Hepatic stellate cell (primary cell): ENCODE measurements around the gene EPS8.
"Not testable (repeated sequence)": the region's sequence is repeated elsewhere in the genome, so short reads cannot be mapped to it uniquely, and the experiment has no call there.

Source experiments
- DNase-seq: peaks from one replicate; pipeline ENCODE4 v3.0.0; 2011; ENCODE audit warnings: low spot score

The EPS8 gene

DNA sequence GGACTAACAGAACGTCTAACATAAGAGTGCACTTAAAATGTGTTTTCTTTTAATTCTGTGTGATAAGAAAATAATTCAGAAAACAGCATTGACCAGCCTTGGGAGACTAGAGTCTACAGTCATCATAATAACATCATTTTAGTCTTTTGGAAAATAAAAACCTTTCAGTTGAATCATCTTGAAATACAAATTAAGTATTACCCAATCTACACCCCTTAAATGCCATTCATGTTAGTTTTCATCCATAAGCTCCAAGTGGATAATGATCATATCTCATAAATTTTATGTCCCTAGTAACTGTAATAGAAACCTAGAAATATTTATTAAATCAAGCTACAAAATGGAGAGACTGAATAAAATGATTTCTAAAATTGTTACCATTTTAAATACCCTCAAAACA lies 32.4 kb downstream of the EPS8 start:
- DNase-seq, result no peak

DNA sequence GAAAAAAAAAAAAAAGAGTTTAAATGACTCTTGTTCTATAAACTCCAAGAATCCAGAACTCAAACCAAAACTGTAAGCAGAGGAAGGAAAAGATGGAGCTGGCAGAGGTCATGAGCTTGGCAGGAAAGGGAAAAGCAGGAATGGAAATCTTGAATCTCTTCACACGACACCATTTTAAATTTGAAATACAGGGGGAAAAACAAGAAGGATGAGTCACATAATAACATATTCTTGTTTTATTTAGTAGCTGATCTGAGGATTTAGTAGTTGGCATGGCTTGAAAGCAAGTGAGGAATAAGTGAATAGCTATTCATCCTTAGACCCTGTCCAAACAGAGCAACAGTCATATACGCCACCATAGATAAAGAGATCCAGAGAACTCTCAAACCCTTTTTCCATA lies 35.0 kb downstream of the EPS8 start:
- DNase-seq, result peak; percentile 10

DNA sequence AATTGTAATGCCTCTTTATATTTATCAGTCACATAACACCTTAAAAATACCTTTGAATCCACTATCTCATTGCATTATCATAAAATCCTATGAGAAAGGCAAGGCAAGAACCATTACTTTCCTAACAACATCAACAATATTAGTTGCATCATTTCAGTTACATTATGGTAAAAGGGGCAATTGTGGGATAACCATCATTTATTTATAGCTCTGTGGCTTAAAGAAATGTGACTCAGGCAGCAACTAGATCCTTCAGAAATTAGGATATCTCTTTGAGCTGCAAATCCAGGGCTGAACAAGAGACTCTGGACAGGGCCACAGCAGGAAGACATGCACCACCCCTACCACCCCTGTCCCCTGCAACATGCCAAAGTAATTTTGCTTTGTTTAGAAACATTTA lies 36.4 kb downstream of the EPS8 start:
- peak; percentile 12 for DNase-seq

DNA sequence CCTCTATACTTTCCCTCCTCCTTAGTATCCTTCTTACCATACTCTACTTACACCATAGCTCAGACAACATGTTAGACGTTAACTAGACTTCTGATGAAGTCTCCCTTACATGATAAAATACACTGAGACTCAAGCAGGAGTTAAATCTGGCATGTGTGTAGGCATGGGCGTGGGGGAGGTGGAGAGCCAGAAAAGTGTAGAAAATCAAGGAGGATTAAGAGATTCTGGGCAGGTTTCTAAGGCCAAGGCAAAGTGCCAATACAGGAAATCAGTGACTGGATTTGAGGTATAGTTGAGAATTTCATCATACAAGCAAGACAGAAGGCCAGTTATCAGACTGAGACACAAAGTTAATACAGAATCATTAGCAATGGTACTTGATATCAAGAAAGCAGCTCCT lies 37.4 kb downstream of the EPS8 start:
- DNase-seq, result no peak

DNA sequence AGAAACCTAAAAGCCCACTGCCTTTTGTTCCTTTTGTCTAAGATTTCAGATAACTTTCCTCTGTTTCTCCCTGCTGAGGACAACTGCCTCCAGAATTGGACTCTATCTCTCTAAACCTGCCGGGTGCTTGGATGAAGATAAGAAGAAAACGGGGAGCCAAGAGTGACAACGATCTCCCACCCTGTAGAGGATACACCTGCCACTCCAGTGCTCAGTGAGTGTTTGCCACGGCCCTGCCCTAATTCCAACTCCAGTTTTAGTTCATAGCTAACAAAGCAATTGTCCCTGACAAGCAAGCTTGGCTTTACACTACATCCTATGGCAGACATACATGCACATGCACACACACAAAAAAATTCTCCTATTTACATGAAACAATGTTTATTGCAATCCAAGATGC lies 39.3 kb downstream of the EPS8 start:
- DNase-seq, result no peak

DNA sequence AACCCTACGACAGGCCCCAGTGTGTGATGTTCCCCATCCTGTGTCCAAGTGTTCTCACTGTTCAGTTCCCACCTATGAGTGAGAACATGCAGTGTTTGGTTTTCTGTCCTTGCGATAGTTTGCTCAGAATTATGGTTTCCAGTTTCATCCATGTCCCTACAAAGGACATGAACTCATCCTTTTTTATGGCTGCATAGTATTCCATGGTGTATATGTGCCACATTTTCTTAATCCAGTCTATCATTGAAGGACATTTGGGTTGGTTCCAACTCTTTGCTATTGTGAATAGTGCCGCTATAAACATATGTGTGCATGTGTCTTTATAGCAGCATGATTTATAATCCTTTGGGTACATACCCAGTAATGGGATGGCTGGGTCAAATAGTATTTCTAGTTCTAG lies 47.3 kb downstream of the EPS8 start:
- DNase-seq, result not testable (repeated sequence)

DNA sequence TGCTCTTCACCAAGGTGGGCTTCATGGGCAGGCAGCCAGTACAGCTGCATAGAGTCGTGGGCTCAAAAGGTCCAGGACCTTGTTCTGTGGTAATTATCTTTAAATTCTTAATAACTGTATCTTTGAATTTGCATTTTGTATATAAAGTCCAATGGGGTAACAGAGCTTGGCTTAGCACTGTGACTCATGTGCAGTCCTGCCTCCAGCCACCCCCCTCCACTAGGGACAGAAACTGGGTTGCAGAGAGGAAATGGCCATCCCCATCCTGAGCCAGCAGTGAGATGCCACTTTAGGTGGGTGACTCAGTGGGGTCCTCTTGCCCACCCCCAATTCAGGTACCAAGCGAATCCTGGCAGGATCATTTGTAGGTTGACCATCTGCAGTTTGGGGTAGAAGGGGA lies 48.1 kb downstream of the EPS8 start:
- DNase-seq, result no peak

DNA sequence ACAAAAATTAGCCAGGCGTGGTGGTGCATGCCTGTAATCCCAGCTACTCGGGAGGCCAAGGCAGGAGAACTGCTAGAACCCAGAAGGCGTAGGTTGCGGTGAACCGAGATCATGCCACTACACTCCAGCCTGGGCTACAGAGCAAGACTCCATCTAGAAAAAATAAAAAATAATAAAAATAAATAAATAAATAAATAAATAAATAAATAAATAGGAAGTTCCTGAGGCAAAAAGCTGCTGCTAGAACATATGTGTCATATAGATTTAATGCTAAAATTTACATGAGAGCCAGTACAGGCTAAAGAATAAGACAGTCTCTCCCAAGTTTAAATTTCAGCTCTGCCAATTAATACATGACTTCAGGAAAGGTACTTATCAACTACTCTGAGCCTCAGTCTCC lies 48.8 kb downstream of the EPS8 start:
- not testable (repeated sequence) for DNase-seq

DNA sequence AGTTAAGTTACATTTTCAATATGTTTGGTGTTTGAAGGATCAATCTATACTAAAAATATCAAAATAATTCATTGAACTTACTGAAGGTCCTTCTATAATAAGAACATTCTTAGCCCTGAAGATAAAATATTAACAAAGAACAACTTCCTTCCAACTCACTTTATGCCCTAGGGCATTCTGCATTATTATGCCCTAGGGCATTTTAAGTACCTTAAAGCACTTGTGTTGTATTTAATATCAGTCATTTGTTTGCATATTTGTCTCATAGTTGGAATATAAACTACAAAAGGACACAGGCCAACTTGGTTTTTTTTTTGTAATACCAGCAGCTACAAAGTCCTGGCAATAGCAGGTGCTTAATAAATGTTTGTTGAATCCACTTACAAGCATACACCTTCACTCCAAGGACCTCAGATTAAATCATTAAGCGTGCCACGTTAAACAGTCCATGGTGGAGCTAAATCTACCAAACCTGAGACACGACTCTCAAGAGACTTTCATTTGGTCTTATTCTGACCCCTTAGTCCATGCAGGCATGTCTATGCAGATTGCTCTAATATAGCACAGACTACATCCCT lies 50.7 kb downstream of the EPS8 start:
- DNase-seq, result no peak

DNA sequence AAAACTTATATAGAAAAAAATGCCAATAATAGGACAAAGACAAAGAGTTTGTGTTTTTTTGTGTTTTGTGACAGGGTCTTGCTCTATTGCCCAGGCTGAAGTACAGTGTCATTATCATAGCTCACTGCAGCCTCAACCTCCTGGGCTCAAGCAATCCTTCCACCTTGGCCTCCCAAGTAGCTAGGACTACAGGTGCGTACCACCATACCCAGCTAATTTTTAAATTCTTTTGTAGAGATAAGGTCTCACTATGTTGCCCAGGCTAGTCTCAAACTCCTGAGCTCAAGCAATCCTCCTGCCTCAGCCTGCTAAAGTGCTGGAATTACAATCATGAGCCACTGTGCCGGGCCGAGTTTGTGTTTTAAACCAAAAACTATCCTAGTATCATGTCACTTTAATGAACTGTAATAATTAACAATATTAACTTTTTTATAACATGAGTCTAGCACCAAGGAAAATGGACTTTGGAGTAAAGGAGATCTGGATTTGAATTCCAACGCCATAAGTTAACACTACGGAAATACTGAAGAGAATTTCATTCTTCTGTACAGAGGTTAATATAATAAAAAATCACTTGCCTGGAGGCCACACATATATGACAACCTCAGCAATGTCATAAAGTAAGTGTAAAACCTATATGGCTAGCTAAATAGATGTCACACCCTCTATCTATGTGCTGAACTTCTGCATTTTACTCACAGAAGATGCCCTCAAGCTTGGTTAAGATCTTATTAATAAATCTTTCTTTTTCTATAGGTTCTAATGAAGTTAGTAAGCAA lies 53.2 kb downstream of the EPS8 start:
- no peak for DNase-seq

DNA sequence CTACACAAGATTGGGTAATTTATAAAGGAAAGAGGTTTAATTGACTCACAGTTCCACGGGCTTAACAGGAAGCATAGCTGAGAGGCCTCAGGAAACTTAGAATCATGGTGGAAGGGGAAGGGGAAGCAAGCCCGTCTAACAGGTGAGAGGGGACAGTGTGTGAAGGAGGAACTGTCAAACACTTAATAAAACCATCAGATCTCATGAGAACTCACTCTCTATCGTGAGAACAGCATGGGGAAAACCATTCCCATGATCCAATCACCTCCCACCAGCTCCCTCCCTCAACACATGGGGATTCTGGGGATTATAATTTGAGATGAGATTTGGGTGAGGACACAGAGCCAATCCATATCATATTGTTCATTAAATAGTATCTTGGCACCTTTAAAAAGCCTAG lies 56.1 kb downstream of the EPS8 start:
- no peak for DNase-seq

DNA sequence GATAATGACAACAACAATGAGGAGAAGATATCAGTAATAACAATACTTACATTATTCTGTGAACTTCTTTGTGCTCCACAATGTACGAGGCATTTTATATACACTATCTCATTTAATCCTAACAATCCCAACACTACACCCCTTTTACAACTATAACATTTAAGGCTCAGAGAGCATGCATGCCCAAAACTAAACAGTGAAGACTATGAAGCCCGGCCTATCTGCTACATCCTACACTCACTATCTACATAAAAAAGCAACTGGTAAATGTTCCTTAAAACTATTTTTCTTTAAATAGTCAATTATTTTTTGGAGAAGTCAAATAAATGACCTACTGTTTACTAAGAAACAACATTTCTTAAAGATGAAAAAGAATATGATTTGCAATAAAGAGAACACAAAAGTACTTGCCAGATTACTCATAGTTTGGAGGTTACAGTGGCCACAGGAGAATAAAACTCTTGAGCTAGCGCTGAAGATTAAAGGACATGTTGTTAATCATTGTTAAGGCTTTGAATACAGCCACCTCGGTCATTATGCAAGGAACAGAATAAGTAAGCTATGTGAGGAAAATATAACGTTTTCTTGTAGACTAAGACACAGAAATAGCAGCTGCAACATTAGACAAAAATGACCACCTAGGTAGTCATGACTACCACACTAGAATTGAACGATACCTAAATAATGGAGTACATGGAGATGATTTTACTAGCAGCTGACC lies 56.7 kb downstream of the EPS8 start:
- DNase-seq, result no peak

DNA sequence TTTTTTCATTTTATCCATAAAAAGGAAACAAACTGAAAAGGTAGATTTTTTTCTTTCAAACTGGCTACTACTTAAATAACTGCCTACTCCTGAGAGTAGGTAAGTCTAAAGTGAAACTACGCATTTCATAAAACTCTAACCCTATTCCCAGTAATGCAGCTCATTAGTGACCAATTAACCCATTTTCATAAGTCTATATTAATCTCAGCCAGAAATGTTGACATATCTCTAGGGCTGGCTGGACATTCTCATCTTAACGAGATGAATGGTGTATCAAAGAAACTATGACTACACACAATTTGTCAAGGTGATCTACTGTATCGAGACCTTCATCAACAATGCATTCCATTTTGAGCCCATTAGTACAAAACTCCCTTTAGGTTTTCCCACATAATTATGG lies 57.2 kb downstream of the EPS8 start:
- no peak for DNase-seq

DNA sequence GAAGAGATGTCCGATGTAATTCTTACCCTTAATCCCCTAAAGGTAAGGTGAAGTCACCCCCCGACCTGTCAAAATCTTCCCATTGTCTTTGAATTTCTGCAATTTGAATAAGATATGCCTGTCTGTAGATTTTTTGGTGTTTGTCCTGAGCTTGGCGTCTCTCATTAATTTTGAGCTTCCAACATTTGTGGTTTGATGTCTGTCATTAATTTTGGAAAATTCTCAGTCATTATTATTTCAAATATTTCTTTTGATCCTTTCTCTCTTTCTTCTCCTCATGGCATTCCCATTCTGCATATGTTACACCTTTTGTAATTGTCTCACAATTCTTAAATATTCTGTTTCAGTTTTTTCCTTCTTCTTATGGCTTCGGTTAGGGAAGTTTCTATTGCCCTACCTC lies 60.1 kb downstream of the EPS8 start:
- no peak for DNase-seq

DNA sequence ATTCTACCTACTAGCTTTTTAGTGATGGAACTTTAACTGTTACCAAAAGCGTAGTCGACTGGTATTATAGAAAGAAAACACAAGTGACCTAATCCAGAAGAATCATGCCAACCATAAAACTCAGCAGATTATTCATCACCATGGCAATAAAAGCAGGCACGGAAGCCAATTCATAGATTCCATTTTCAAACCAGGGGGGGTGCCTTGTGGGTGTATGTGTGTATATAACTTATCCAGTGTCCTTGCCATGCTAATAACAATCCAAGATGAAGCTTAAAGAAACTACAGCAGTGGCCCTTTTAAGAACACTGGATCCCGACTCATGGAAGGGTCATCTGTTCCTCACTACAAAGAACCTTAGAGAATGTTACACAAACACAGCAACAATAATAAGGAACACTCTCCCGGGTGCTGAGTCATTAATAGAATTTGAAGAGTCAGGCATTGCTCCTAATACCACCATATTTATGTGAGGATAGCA lies 61.0 kb downstream of the EPS8 start:
- DNase-seq, result peak; percentile 65

DNA sequence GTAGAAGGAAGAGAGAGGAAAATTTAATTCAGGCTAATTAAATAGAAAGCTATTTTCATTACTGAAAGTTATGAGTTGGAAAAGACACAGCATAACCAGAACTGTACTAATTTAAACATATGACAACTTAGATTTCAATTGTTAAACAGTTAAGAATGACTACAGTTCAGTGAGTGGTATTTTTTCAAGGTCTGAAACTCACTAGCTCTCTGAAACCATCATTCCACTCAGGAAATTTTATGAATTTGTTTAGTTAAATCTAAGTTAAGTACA lies 62.4 kb downstream of the EPS8 start:
- DNase-seq, result no peak

DNA sequence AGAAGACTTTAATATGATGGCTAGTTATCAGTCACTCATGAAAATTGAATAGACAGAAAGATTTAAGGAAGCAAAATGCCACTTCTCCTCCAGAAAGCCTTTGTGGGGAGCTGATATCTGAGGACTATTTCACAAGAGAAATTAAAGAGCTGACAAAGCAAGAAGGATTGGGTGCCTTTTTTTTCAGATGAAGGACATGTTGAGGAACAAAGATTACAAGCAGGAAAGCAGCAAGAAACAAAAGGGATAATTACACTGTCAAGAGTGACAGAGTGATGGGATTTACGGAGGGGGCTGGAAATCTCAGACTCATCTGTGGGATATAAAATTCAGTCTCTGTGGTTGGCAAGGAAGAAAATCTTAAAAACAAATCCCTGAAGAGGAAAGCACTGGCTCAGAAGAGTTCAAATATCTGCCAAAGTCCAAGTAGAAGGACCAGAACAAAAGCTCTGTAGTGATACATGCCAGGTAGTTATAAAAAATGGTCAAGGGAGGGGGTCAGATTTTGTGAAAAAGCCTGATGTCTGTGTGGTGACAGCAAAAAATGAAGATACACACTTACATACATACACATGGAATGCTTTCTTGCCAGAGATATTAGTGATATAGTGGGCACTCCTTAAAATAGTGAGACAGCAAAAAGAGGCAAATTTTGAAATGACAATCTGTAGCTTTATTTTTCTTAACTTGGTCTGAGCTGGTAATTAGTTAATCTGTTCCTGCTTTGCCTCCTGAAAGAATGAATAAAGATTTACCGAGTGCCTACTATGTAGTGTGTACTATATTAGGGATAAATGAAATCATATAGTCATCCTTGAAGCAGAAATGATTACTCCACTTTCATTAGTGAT lies 62.9 kb downstream of the EPS8 start:
- no peak for DNase-seq

DNA sequence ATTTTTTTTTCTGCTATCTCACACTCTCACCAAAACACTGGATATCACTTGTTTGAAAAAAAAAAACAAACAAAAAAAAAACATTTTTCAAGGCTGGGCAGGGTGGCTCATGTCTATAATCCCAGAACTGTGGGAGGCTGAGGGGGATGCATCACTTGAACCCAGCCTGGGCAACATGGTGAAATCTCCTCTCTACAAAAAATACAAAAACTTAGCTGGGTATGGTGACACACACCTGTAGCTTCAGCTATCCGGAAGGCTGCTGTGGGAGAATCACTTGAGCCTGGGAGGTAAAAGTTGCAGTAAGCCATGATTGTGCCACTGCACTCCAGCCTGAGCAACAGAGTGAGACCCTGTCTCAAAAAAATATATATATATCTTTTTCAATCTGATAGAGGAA lies 66.2 kb downstream of the EPS8 start:
- DNase-seq, result no peak

DNA sequence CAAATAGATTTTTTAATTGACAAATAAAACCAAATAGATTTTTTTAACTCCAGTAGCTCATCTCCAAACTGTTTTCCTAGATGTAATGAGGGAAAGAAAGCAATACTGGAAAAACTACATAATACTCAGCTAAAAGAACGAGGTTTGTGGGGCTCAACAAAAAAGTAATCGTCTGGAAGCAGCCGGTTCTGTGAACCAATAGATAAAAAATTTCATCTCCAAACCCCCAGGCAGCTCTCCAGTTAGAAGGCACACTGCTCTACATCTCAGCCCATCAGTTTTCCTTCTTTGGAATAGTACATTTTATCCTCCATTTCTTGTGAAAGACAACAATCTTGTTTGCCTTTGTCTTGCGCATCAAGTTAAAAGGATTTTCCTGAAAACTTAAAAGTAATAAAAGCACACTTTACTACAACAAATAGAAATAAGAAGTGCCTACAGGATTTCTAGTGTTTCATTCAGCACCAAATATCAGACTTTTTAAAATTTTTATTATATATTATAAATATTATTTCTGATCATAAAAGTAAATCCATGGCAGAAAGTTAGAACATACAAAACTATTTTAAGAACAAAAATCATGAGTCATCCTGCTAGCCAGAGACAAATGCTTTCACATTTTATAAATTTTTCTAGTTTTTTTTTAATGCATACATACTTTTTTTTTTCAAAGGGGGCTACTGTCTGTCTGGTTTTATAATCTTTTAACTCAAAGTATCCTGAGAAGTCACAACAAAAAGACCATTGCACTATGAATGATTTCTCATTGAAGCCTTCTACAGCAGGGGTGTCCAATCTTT lies 67.7 kb downstream of the EPS8 start:
- no peak for DNase-seq

DNA sequence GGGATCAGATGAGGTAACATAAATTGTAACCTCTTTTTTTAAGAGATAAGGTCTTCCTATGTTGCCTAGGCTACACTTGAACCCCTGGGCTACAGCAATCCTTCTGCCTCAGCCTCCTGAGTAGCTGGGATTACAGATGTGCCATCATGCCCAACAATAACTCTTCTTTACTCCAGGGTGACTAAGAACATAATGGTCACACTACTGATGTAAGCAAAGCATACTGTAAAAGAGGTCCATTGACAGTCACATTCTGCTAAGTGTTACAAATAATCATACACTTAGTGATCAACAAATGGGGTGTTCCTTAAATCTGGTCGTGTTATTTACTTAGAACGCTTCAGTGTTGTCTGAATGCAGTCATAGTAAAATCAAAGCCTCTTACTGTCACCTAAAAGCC lies 68.9 kb downstream of the EPS8 start:
- no peak for DNase-seq

DNA sequence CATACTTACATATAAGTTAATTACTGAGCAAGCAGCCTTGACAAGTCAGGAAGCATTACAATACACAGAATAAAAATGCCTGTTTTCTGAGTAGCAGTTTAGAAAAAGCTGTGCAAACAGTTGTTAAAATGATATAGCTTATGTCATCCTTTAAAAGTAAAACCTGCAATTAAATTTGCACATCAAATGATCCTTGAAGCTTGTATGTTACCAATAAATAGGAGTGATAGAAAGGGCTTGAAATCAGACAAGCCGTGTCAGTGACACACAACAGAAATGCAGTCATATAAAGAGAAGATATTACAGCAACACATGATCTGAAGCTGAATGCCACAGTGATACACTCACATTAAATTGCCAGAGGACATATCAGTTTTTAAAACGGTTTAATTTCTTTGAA lies 70.0 kb downstream of the EPS8 start:
- no peak for DNase-seq
